OCI-LY7 (cell line): Measurements from ENCODE around the gene ZSCAN10. TPM values are rescaled to one million over a fixed set of nuclear protein-coding genes. Genes with fewer than 3 reads are reported as not detected.

Source experiments
- BruUV-seq: library from RNA; stranded (reverse); fragments of 400-500 nt; replicated peaks from 2 replicates; lab custom pipeline; 2021; lab: Mats Ljungman, UMichigan
- CTCF ChIA-PET: fragments of 300-600 bp; sonication (Branson Sonifier 250); formaldehyde crosslinking; loops from one replicate; lab custom pipeline; 2022; ENCODE audit warnings: antibody characterized with exemption; ENCODE audit not compliant: unreplicated experiment; lab: Charles Lee
- POLR2A ChIA-PET: fragments of 300-600 bp; sonication (Branson Sonifier 250); formaldehyde crosslinking; loops from one replicate; lab custom pipeline; 2022; ENCODE audit warnings: antibody characterized with exemption; lab: Charles Lee
- DNase-seq: peaks from one replicate; pipeline ENCODE4 v3.0.0-alpha.2; 2015; ENCODE audit warnings: low spot score
- H2AFZ ChIP-seq: fragments of 200-600 bp; sonication (generic), shearing (Covaris generic); 2 replicates; pipeline ENCODE4 v1.6.1; 2014; ENCODE audit warnings: mild to moderate bottlenecking, antibody characterized with exemption, low read length, moderate library complexity
- H3K27ac ChIP-seq: fragments of 200-600 bp; sonication (generic); 2 replicates; pipeline ENCODE4 v1.5.1; 2014; ENCODE audit warnings: mixed run types, low read depth, mild to moderate bottlenecking, moderate library complexity, low read length, inconsistent platforms; ENCODE audit not compliant: poor library complexity, severe bottlenecking
- H3K36me3 ChIP-seq: fragments of 200-600 bp; sonication (generic); 2 replicates; pipeline ENCODE4 v1.6.1; 2014; ENCODE audit warnings: mild to moderate bottlenecking, antibody characterized with exemption, low read length, moderate library complexity, mixed read lengths; ENCODE audit not compliant: insufficient read depth
- H3K4me1 ChIP-seq: fragments of 200-600 bp; sonication (generic); 2 replicates; pipeline ENCODE4 v1.5.1; 2014; ENCODE audit warnings: mild to moderate bottlenecking, low read length; ENCODE audit not compliant: insufficient read depth, poor library complexity, severe bottlenecking
- H3K4me2 ChIP-seq: fragments of 200-600 bp; sonication (generic); 2 replicates; pipeline ENCODE4 v1.6.1; 2014; ENCODE audit warnings: mild to moderate bottlenecking, low read length
- H3K4me3 ChIP-seq: fragments of 200-600 bp; sonication (generic); 2 replicates; pipeline ENCODE4 v1.5.1; 2014; ENCODE audit warnings: mild to moderate bottlenecking, low read depth, low read length; ENCODE audit not compliant: poor library complexity, severe bottlenecking
- H3K79me2 ChIP-seq: fragments of 200-600 bp; sonication (generic); 2 replicates; pipeline ENCODE4 v1.6.1; 2016; ENCODE audit warnings: low read depth, mild to moderate bottlenecking, low read length, moderate library complexity, mixed read lengths; ENCODE audit not compliant: insufficient read depth
- H3K9me2 ChIP-seq: fragments of 200-600 bp; sonication (generic); 2 replicates; pipeline ENCODE4 v1.6.1; 2016; ENCODE audit warnings: mild to moderate bottlenecking, low read length, mixed read lengths; ENCODE audit not compliant: insufficient read depth
- H3K9me3 ChIP-seq: fragments of 200-600 bp; sonication (generic); 2 replicates; pipeline ENCODE4 v1.6.1; 2014; ENCODE audit warnings: mild to moderate bottlenecking, mixed run types, low read length, mixed read lengths
- H4K20me1 ChIP-seq: fragments of 200-600 bp; sonication (generic); 2 replicates; pipeline ENCODE4 v1.6.1; 2014; ENCODE audit warnings: mild to moderate bottlenecking, antibody characterized with exemption, low read length, moderate library complexity, mixed read lengths; ENCODE audit not compliant: insufficient read depth
- EZH2phosphoT487 ChIP-seq: fragments of 200-600 bp; sonication (generic); IDR thresholded peaks from 2 replicates; pipeline ENCODE4 v1.6.1; 2018; ENCODE audit warnings: low read depth, borderline replicate concordance, mild to moderate bottlenecking, mixed run types, antibody characterized with exemption, low read length, moderate library complexity, mixed read lengths
- intact Hi-C: fragments of 100-400 bp; cut with micrococcal nuclease; formaldehyde crosslinking; loops from one replicate; pipeline ENCODE4 v1.10.0; 2022; ENCODE audit not compliant: unreplicated experiment
- total RNA-seq, 2 experiments: library from RNA; depleted of rRNA in 1 of 2; stranded (reverse); fragments of >200 nt in 1 of 2; shearing (Covaris generic) in 1 of 2; gene quantifications; 2 replicates each; pipeline ENCODE4 v1.2.3, GENCODE V29; 2014 to 2022
- TF ChIP-seq, protein P1 (sequence below): fragments of 200-600 bp; sonication (generic); conservative IDR thresholded peaks from 2 replicates; pipeline ENCODE4 v1.5.1; 2014; ENCODE audit warnings: mild to moderate bottlenecking, antibody characterized with exemption, low read length, moderate library complexity, mixed read lengths

The ZSCAN10 gene
- total RNA-seq, 2 experiments from 2014 or later: 0.09 to 0.49 TPM

DNA sequence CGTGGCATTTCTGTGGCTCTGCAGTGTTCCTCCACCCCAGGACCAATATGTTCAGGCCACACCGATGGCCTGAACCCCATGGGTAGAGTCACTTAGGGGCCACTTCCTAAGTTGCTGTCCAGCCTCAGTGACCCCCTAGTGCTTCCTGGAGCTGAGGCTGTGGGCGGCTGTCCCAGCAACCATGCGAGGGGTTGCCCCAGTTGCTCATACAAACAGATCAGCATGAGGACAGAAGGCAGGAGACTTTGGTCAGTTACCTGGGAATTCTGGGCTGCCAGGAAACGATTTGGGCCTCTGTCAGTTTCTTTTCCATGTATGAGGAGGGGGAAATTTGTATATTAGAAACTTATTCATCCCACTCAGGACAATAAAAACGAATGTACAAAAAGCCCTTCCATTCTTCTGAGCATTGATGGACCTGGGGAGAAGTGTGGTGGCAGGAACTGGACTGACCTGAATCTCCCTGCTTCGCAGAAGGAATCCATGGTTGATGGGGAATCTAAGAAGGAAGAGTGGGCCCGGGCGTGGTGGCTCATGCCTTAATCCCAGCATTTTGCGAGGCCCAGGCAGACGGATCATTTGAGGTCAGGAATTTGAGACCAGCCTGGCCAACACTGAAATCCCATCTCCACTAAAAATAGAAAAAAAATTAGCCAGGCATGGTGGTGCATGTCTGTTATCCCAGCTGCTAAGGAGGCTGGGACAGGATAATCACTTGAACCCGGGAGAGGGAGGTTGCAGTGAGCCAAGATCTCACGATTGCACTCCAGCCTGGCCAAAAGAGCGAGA lies 38.6 kb downstream of the ZSCAN10 start:
- Histone ChIP-seq H3K9me3 (no peaks in the 10 kb centered on the region), H3K9me2 (no peaks in the 10 kb centered on the region), H4K20me1 (no peaks in the 10 kb centered on the region), H3K36me3 (no peaks in the 10 kb centered on the region), H3K27ac (no peak overlapping the region), H3K4me3 (no peak overlapping the region), H2AFZ (no peak overlapping the region), H3K4me1 (peaks cover 20% of the 10 kb centered on the region), H3K79me2 (no peaks in the 10 kb centered on the region), H3K4me2 (no peak overlapping the region)
- BruUV-seq: no TSS peak
- DNase-seq: no peak
- ChIA-PET CTCF (no interaction called here), POLR2A (no interaction called here)
- intact Hi-C loops: no loop called here
- TF ChIP-seq EZH2phosphoT487: no peak
- TF ChIP-seq, protein P1, sequence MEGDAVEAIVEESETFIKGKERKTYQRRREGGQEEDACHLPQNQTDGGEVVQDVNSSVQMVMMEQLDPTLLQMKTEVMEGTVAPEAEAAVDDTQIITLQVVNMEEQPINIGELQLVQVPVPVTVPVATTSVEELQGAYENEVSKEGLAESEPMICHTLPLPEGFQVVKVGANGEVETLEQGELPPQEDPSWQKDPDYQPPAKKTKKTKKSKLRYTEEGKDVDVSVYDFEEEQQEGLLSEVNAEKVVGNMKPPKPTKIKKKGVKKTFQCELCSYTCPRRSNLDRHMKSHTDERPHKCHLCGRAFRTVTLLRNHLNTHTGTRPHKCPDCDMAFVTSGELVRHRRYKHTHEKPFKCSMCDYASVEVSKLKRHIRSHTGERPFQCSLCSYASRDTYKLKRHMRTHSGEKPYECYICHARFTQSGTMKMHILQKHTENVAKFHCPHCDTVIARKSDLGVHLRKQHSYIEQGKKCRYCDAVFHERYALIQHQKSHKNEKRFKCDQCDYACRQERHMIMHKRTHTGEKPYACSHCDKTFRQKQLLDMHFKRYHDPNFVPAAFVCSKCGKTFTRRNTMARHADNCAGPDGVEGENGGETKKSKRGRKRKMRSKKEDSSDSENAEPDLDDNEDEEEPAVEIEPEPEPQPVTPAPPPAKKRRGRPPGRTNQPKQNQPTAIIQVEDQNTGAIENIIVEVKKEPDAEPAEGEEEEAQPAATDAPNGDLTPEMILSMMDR: no peak

DNA sequence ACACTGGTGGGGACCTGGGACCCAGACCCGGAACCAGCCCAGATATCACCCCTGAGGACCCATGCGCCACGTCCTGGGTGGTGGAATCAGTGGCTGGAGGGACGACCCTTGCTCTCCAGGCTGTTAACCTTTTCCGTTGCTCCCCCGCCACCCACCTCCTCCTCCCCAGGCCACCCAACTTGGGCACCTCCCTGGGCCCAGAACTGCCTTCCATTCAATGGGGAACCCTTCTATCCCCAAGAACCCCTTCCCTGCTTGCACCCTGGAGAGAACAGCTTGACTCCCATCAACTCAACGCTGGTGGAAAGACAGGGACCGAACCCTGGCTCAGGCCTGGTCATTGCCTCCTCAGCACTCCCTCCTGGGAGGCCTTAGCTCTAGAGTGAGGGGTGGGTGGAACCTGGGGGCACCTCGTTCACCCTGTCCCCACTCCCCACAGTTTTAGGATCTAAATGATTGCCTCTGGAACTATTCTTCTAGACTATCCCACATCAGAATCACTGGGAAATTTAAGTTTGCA lies 39.3 kb downstream of the ZSCAN10 start:
- peaks cover 28% of the 10 kb centered on the region for H3K4me1 ChIP-seq
- no peaks in the 10 kb centered on the region for H4K20me1 ChIP-seq
- no peak overlapping the region for H3K27ac ChIP-seq
- ChIA-PET POLR2A (no interaction called here), CTCF (interaction anchor here (0.6 to 1.9 kb wide), 4 partner anchors 26 to 75 kb away, joined by 3 to 12 read pairs (median 7); partner anchors contain the start of gene ZNF213)
- H3K36me3 ChIP-seq: no peaks in the 10 kb centered on the region
- DNase-seq: no peak
- intact Hi-C loops: loop anchor here (1.0 to 2.0 kb wide), 5 partner anchors 16 to 107 kb away; no protein-coding TSS in a partner anchor
- no peak for TF ChIP-seq EZH2phosphoT487
- TF ChIP-seq, protein P1: no peak
- no TSS peak for BruUV-seq
- H2AFZ ChIP-seq: peak overlapping the region; percentile 97
- H3K9me2 ChIP-seq: no peaks in the 10 kb centered on the region
- H3K79me2 ChIP-seq: no peaks in the 10 kb centered on the region
- H3K4me3 ChIP-seq: peak overlapping the region; percentile 76
- H3K9me3 ChIP-seq: no peaks in the 10 kb centered on the region
- peak overlapping the region; percentile 75 for H3K4me2 ChIP-seq
